Lower leg skin (tissue), 3 donors: ENCODE measurements around the gene EMILIN3.

Source experiments
- POLR2A ChIP-seq, 2 donors: fragments of 450-650 bp; IDR thresholded peaks; one replicate each; pipeline ENCODE4 v1.6.1; 2016 to 2017; ENCODE audit warnings: antibody characterized with exemption in 2 of 2, mild to moderate bottlenecking in 1 of 2, moderate library complexity in 1 of 2
- TF ChIP-seq, protein P1 (sequence below), 3 donors: fragments of 450-650 bp; IDR thresholded peaks; one replicate each; pipeline ENCODE4 v1.5.1; 2016; ENCODE audit warnings: antibody characterized with exemption in 3 of 3, mild to moderate bottlenecking in 3 of 3, moderate library complexity in 2 of 3

DNA sequence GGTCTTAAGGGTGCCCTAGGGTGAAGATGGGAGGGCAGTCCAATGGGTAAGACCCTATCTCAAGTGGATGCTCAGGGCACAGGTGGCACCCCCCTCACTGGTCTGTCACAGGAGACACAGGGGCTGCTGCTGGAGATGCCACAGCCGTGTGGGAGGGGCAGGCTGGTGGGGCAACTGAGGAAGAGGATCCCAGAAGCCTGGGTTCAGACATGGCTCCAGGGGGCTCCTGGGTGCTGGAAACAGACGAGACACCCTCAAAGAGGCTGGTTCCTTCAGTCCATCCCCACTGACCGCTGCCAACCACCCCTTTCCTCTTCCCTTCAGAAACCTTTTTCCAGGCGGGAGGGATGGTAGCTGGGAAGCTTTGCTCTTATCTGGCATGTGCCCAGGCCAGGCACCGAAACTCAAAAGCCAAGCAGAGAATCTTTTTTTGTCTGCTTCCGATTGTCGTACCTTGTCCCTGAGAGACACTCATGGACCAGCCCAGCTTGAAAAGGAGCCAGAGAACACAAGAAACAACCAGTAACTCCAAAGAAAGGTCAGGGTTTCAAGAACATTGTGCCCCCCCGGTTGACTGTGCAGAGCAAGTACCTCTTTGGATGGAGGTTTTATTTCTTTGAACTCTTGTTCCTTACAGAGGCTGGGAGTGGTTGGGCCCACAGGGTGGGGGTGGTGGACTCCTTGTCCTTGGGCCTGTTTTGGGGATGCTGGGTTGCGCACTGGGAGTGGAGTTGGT is 28.5 kb upstream of the EMILIN3 start:
- TF ChIP-seq, protein P1, sequence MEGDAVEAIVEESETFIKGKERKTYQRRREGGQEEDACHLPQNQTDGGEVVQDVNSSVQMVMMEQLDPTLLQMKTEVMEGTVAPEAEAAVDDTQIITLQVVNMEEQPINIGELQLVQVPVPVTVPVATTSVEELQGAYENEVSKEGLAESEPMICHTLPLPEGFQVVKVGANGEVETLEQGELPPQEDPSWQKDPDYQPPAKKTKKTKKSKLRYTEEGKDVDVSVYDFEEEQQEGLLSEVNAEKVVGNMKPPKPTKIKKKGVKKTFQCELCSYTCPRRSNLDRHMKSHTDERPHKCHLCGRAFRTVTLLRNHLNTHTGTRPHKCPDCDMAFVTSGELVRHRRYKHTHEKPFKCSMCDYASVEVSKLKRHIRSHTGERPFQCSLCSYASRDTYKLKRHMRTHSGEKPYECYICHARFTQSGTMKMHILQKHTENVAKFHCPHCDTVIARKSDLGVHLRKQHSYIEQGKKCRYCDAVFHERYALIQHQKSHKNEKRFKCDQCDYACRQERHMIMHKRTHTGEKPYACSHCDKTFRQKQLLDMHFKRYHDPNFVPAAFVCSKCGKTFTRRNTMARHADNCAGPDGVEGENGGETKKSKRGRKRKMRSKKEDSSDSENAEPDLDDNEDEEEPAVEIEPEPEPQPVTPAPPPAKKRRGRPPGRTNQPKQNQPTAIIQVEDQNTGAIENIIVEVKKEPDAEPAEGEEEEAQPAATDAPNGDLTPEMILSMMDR (IDR thresholded peaks at IDR 0.05) = no peak
- TF ChIP-seq POLR2A (IDR thresholded peaks at IDR 0.05) = no peak
